Cardiac muscle cell (in vitro differentiated cells and primary cell): ENCODE data around the gene GOLGA6L2. TPM values are rescaled to one million over a fixed set of nuclear protein-coding genes. Genes with fewer than 3 reads are reported as not detected.

Experiments used
- DNase-seq, 2 donors: peaks; one replicate each; pipeline versions ENCODE4 v3.0.0 to v3.0.0-alpha.2; 2010 to 2017; ENCODE audit warnings: low read depth in 1 of 2, low spot score in 1 of 2
- H3K27ac ChIP-seq: fragments of 200-600 bp; sonication (generic); 2 replicates; pipeline ENCODE4 v1.5.1; 2016
- H3K27me3 ChIP-seq: fragments of 200-600 bp; sonication (generic); 2 replicates; pipeline ENCODE4 v1.6.0; 2016; ENCODE audit warnings: control low read depth
- H3K36me3 ChIP-seq: fragments of 200-600 bp; sonication (generic); 2 replicates; pipeline ENCODE4 v1.5.1; 2016; ENCODE audit warnings: control low read depth
- H3K4me1 ChIP-seq: fragments of 200-600 bp; sonication (generic); 2 replicates; pipeline ENCODE4 v1.8.1; 2017; ENCODE audit warnings: low read depth, mild to moderate bottlenecking, mixed run types
- H3K4me3 ChIP-seq: fragments of 200-600 bp; sonication (generic); 2 replicates; pipeline ENCODE4 v1.5.1; 2016; ENCODE audit warnings: mild to moderate bottlenecking
- H3K9me3 ChIP-seq: fragments of 200-600 bp; sonication (generic); 2 replicates; pipeline ENCODE4 v1.5.1; 2017; ENCODE audit warnings: low read depth, mild to moderate bottlenecking, control low read depth
- polyA plus RNA-seq: library from polyadenylated mRNA; unstranded; fragments of >200 nt; fragmentation: Nextera tagmentation; extraction: Ambion mirVana; gene quantifications from 2 replicates; pipeline ENCODE4 v1.2.1, GENCODE V29; 2016
- total RNA-seq: library from RNA; depleted of rRNA; stranded (reverse); fragments of >200 nt; gene quantifications from 2 replicates; pipeline ENCODE4 v1.2.3, GENCODE V29; 2016
- TF ChIP-seq, protein P1 (sequence below): IDR thresholded peaks from 2 replicates; pipeline ENCODE4 v1.5.1; 2012; ENCODE audit warnings: low read depth, mild to moderate bottlenecking, low read length

The GOLGA6L2 gene
- total and polyA plus RNA-seq, 2 experiments from 2014 or later: not detected

DNA sequence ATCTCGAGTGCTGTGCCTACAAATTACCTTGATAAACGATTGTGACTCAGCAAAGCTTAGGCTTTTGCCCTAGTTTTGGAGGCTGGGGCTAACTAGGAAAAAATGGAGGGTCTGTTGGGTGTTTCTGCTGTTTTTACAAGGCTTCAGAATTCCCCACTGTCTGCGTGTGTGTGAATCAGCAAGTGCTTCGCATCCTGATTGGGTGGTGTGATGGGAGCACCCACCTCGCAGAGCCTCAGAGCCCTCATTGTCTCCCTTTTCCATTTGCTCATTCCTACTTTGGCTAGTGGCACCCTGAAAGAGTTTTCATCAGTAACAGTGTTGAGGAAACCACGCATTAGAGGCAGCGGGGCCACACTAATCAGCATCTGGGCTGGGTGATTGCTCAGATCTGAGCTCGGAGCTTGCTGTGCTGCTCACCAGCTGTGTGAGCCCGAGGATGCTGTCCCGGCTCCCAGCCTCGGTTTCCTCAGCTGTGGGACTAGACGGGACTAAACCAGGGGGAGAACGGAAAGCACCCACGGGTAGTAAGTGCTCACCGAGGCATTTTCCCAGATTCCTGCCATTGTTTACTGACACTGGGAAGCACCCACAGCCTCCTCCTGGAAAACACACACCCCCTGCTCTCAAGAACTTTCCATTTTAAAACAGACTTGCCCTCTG lies 51.9 kb downstream of the GOLGA6L2 start:
- TF ChIP-seq, protein P1, sequence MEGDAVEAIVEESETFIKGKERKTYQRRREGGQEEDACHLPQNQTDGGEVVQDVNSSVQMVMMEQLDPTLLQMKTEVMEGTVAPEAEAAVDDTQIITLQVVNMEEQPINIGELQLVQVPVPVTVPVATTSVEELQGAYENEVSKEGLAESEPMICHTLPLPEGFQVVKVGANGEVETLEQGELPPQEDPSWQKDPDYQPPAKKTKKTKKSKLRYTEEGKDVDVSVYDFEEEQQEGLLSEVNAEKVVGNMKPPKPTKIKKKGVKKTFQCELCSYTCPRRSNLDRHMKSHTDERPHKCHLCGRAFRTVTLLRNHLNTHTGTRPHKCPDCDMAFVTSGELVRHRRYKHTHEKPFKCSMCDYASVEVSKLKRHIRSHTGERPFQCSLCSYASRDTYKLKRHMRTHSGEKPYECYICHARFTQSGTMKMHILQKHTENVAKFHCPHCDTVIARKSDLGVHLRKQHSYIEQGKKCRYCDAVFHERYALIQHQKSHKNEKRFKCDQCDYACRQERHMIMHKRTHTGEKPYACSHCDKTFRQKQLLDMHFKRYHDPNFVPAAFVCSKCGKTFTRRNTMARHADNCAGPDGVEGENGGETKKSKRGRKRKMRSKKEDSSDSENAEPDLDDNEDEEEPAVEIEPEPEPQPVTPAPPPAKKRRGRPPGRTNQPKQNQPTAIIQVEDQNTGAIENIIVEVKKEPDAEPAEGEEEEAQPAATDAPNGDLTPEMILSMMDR: no peak
- H3K27me3 ChIP-seq: no peaks in the 10 kb centered on the region

More for the DNA sequence above, 51.9 kb downstream of the GOLGA6L2 start:
- no peak for DNase-seq
- H3K27ac ChIP-seq: no peak overlapping the region
- no peaks in the 10 kb centered on the region for H3K9me3 ChIP-seq
- H3K4me1 ChIP-seq: no peaks in the 10 kb centered on the region
- H3K36me3 ChIP-seq: no peaks in the 10 kb centered on the region
- no peak overlapping the region for H3K4me3 ChIP-seq

Other genes with a start within 250 kb of the GOLGA6L2 start
- not detected in 2 replicates for gene GOLGA6L26, start 113.0 kb downstream of the GOLGA6L2 start, total RNA-seq
- gene GOLGA6L26, start 113.0 kb downstream of the GOLGA6L2 start, polyA plus RNA-seq: not detected in 2 replicates
- 0.04 TPM in 1 of 2 replicates, not detected in the other for gene GOLGA8S, start 92.5 kb downstream of the GOLGA6L2 start, total RNA-seq
- gene GOLGA8S, start 92.5 kb downstream of the GOLGA6L2 start, polyA plus RNA-seq: not detected in 2 replicates
- gene MKRN3, start 118.4 kb upstream of the GOLGA6L2 start, total RNA-seq: not detected in 2 replicates
- not detected in 2 replicates for gene MKRN3, start 118.4 kb upstream of the GOLGA6L2 start, polyA plus RNA-seq
- gene MAGEL2, start 200.6 kb upstream of the GOLGA6L2 start, total RNA-seq: 6.1 and 7.6 TPM in 2 replicates
- 8.9 and 10.2 TPM in 2 replicates for gene MAGEL2, start 200.6 kb upstream of the GOLGA6L2 start, polyA plus RNA-seq
- 198 and 240 TPM in 2 replicates for gene NDN, start 240.1 kb upstream of the GOLGA6L2 start, total RNA-seq
- 211 and 224 TPM in 2 replicates for gene NDN, start 240.1 kb upstream of the GOLGA6L2 start, polyA plus RNA-seq